HG02588 (cell line): ENCODE measurements around the gene ZHX3.
A peak's percentile ranks its signal among the peaks of the same experiment; 100 is the strongest.
"Not testable (repeated sequence)": the region's sequence is repeated elsewhere in the genome, so short reads cannot be mapped to it uniquely, and the experiment has no call there.

Experiments
- ATAC-seq: cut with Tn5 transposase; IDR thresholded peaks from one replicate; pipeline ENCODE4 v1.9.1; 2021; ENCODE audit warnings: mild to moderate bottlenecking, moderate library complexity; ENCODE audit not compliant: unreplicated experiment

Gene ZHX3

GRCh38 chr20:41137614-41138474 lies 179.7 kb downstream of the ZHX3 start:
- ATAC-seq = peak; percentile 2

GRCh38 chr20:41136680-41137613 lies 180.6 kb downstream of the ZHX3 start, which contains the start of gene PLCG1:
Gene PLCG1 (plus strand): TSS chr20:41137543. CDS start chr20:41137642, 99 bp downstream.
- ATAC-seq = peak; percentile 57

GRCh38 chr20:41135888-41136679 lies 181.4 kb downstream of the ZHX3 start:
- no peak for ATAC-seq

DNA sequence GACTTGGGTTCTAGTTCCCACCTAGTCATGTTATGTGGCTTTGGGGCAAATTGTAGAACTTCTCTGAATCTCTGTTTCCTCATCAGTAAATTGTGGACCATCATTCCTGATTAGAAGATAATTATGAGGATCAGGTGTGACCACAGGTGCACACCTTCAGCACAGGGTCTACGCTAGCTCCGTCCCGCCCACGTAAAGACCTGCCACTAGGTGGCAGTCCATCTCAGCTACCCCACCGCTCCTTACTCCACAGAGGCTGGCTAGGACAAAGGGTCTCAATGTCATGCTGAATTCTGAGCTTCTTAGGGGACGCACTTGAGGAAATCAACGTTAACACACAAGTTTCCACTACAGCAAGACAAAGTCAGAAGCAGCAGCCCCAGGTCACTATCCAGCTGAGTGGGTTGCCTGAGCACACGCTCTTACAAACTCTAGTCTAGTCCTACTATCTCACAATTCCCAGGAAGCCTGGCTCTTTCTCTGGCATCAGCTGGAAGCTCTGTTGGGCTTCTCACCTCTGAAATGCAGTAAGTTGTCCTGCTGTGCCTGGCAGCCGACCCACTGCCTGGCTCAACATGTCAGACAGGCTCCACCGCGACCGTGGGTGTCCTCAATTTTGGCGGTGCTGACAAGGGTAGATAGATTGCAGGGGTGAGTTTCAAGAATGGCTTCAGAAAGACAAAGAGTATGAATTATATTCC lies 182.2 kb downstream of the ZHX3 start:
- no peak for ATAC-seq

GRCh38 chr20:41134362-41135186 lies 183.0 kb downstream of the ZHX3 start:
- no peak for ATAC-seq

GRCh38 chr20:41133709-41134361 lies 183.7 kb downstream of the ZHX3 start:
- peak; percentile 58 for ATAC-seq

- ATAC-seq = not testable (repeated sequence)
Observed at GRCh38 chr20:41132388-41132775, 185.1 kb downstream of the ZHX3 start.

DNA sequence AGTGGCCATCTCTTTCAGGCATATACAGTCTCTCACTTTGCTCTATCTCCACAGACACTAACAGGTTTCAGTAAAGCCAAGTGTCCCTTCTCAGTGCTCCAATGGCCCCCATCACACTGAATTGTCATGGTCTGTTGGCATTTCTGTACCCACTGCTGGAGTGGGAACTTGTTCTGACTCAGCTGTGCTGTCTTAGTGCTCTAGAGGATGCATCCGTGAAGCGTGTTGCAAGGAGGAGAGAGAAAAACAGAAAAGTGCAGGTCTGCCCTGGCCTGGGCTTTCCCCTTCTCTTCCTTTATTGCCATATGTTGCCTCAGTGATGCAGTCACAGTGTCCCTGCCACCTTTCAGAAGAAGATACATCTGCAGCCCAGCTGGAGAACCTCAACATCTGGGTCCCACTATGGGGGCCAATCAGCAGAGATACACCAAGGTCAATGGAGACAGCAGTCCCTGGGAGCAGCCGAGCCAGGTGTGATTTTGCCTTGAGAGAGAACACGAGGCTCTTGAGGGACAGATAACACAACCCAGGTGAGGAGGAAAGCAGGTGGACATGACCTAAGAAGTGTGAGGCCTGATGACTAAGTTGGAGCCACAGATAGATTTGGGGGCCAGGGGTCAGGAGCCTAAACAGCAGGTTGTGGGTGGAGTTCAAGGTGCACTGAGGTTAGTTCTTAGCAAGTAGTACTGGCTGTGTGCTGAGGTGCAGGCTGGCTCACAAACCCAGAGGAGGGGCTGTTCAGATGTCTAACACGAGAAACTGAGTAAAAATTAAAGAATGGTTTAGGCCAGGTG lies 185.7 kb downstream of the ZHX3 start:
- ATAC-seq = no peak
